Mucosa of descending colon (tissue), 3 donors: ENCODE results near the gene EYA2. TPM values are rescaled to one million over a fixed set of nuclear protein-coding genes. Genes with fewer than 3 reads are reported as not detected.

Experiments used
- ATAC-seq: fragments of 200-7000 bp; cut with Tn5 transposase; one replicate; pipeline ENCODE4 v1.9.1; 2020; ENCODE audit warnings: mild to moderate bottlenecking, moderate library complexity
- DNase-seq, 3 donors: peaks; one replicate each; pipeline ENCODE4 v3.0.0-alpha.2; 2020
- H3K36me3 ChIP-seq: fragments of 200-600 bp; one replicate; pipeline ENCODE4 v1.8.0; 2021; ENCODE audit warnings: low read depth, mild to moderate bottlenecking
- H3K4me1 ChIP-seq: fragments of 200-600 bp; one replicate; pipeline ENCODE4 v1.8.0; 2021; ENCODE audit warnings: low read depth, mild to moderate bottlenecking
- H3K4me3 ChIP-seq: fragments of 200-600 bp; one replicate; pipeline ENCODE4 v1.8.0; 2021; ENCODE audit warnings: mild to moderate bottlenecking
- H3K9me3 ChIP-seq: fragments of 200-600 bp; one replicate; pipeline ENCODE4 v1.8.0; 2021; ENCODE audit warnings: mild to moderate bottlenecking
- intact Hi-C, 2 donors: fragments of 100-400 bp; cut with DNase I in 1 of 2; cut with micrococcal nuclease in 1 of 2; formaldehyde crosslinking; loops; one replicate each; pipeline versions ENCODE4 v1.11.0 to v1.11.1; 2022; cut with DNase I, micrococcal nuclease
- total RNA-seq, 3 donors: library from RNA; stranded (reverse); fragmentation: NEBNext Ultra II Directional in 2 of 3; extraction: Animal tissue kit (Norgen Biotek cat#: 25700) in 2 of 3; gene quantifications; one replicate each; pipeline versions ENCODE4 v1.2.1 to v1.2.4, GENCODE V29; 2021 to 2023
- TF ChIP-seq, protein P1 (sequence below): fragments of 200-600 bp; IDR thresholded peaks from one replicate; pipeline ENCODE4 v1.8.0; 2022; ENCODE audit warnings: antibody characterized with exemption, mild to moderate bottlenecking
- donor health status: DM: no; HTN: no; CAD: no; lungs with moderate emphysema.
- donor health status: DM: no; HTN: no; CAD: no.
- donor health status: DM: no; HTN: yes; CAD: no.

EYA2 gene
- total RNA-seq, 3 donors from 2014 or later = 14.3 to 22.3 (median 19.5) TPM

DNA sequence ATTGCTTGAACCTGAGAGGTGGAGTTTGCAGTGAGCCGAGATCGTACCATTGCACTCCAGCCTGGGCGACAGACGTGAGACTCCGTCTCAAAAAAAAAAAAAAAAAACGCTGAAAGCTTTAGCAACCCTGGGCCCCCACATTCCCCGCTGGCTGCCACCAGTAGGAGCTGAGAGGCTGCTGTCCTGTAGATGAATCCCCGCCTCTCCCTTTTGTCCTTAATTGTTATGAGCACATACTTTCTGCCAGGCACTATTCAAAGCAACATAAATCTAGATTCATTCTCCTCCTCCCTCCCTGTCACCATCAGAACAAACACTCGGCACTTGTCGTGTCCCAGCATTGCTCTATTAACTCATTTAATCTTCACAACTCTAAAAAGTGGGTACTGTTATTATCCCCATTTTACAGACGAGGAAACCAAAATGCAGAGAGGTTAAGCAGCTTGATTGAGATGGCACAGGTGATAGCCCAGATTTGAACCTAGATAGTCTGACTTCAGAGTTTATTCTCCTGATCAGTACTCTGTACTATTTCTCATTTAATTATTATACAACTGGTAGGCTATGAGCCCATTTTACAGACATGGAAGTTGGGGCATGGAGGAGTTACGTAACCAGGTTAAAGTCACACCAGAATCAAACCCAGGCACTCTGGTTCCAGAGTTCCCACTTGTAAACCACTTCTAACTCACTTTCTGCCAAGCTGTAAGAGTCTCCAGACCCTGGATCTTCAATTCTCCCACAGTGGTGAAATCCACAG is 97.4 kb downstream of the EYA2 start:
- no peak for ATAC-seq
- Histone ChIP-seq H3K4me3 (no peak overlapping the region), H3K4me1 (peaks cover 11% of the 10 kb centered on the region), H3K36me3 (no peaks in the 10 kb centered on the region), H3K9me3 (no peaks in the 10 kb centered on the region)
- intact Hi-C loops = no loop called here
- TF ChIP-seq, protein P1, sequence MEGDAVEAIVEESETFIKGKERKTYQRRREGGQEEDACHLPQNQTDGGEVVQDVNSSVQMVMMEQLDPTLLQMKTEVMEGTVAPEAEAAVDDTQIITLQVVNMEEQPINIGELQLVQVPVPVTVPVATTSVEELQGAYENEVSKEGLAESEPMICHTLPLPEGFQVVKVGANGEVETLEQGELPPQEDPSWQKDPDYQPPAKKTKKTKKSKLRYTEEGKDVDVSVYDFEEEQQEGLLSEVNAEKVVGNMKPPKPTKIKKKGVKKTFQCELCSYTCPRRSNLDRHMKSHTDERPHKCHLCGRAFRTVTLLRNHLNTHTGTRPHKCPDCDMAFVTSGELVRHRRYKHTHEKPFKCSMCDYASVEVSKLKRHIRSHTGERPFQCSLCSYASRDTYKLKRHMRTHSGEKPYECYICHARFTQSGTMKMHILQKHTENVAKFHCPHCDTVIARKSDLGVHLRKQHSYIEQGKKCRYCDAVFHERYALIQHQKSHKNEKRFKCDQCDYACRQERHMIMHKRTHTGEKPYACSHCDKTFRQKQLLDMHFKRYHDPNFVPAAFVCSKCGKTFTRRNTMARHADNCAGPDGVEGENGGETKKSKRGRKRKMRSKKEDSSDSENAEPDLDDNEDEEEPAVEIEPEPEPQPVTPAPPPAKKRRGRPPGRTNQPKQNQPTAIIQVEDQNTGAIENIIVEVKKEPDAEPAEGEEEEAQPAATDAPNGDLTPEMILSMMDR = no peak
- no peak for DNase-seq

DNA sequence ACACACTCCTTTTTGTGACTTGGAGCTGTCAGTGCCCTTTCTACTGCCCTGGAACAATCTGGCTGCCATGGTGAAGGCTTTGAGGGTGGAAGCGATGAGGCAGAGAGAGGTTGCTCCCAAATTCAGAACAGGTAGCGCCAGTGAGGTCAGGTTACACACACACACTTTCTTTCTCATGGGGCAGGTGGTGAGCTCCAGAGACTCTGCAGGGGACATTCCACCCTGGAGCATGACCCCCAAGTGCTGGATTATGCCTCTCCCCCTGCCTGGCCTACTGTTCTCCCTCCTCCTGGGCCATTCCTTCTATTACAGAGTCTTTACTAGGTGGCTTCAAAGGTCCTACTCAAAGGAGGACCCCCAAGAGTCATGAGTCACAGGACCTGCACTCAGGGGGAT is 98.0 kb downstream of the EYA2 start:
- H3K36me3 ChIP-seq = no peaks in the 10 kb centered on the region
- intact Hi-C loops = no loop called here
- no peak overlapping the region for H3K4me3 ChIP-seq
- DNase-seq (no peak), ATAC-seq (no peak)
- H3K9me3 ChIP-seq = no peaks in the 10 kb centered on the region
- peaks cover 11% of the 10 kb centered on the region for H3K4me1 ChIP-seq
- TF ChIP-seq, protein P1 = no peak

DNA sequence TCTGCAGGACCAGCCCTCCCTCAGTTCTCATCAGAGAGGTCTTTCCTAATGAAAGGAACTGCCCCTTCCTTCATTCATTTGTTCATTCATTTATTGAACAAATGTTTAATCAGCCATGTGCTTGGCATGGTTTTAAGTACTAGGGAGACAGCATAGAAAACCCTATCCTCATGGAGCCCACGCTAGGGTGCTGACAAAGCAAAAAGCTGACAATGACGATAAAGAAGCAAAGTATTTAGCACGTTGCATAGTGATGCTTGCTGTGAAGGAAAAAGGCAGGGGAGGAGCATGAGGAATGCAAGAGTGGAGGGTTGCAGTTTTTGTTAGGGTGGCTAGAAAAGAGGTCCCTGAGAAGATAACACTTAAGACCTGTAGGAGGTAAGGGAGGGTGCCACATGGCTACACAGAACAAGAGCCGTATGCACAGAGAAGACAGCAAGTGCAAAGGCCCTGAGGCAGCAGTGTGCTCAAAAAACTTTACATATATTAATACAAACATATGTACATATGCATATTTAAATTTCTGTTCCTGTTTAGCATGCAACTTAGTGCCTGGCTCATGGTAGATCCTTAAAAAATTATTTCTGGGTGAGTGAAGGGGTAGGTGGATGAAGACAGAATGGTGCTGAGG is 98.9 kb downstream of the EYA2 start:
- Histone ChIP-seq H3K4me1 (peaks cover 11% of the 10 kb centered on the region), H3K36me3 (no peaks in the 10 kb centered on the region), H3K9me3 (no peaks in the 10 kb centered on the region), H3K4me3 (no peak overlapping the region)
- intact Hi-C loops = no loop called here
- DNase-seq (no peak), ATAC-seq (no peak)
- TF ChIP-seq, protein P1 = no peak

DNA sequence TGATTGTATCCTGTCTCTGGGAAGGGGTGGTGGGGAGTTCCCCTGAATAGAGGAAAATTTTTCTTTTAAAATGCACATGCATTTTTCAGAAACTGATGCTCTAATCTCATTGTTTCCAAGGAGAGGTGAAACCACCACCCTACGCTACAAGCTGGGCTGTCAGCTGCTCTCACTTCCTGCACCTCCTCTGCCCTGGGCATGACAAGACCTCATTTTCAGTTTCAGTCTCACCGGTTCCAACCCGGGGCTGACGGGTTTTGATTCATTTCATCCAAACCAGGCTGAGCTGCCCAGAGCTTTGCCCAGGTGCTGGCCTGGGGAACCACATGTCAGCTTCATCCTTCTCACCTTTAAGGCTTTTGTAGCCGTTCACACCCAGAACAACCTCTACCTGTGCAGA is 99.7 kb downstream of the EYA2 start:
- peaks cover 11% of the 10 kb centered on the region for H3K4me1 ChIP-seq
- H3K4me3 ChIP-seq = no peak overlapping the region
- H3K36me3 ChIP-seq = no peaks in the 10 kb centered on the region
- H3K9me3 ChIP-seq = no peaks in the 10 kb centered on the region
- intact Hi-C loops = no loop called here
- ATAC-seq = peak; percentile 56
- DNase-seq = peak in 1 of 3 donors; percentile 19
- TF ChIP-seq, protein P1 = no peak

DNA sequence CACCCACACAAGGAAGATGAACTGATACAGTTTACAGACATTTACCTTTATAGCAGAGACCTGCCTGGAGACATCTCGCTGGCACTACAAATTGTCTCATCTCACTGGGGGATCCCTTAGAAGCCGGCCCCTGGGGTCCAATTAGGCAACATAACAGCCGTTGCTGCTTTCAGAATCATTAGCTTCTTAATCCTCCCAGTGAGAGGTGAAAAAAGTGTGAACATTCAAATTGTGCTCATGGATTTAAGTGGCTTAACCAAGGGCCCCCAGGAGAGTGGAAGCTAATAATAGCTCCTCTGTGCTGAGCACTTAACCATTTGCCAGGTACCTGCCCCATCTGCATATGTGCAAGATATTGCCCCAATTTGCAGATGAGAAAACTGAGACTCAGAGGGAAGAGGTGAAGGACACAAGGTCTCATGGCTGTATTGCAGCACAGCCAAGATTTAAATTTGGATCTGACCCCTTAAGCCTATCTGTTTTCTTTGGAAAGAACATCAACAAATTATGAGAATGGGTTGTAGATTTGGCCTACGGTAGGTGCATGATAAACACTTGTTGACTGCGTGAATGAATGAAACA is 101.0 kb downstream of the EYA2 start:
- no peak for DNase-seq
- no peak overlapping the region for H3K4me3 ChIP-seq
- H3K4me1 ChIP-seq = peaks cover 4% of the 10 kb centered on the region
- no peaks in the 10 kb centered on the region for H3K9me3 ChIP-seq
- TF ChIP-seq, protein P1 = no peak
- H3K36me3 ChIP-seq = no peaks in the 10 kb centered on the region
- intact Hi-C loops = no loop called here
- no peak for ATAC-seq
